Esophagus muscularis mucosa (tissue), 4 donors: ENCODE measurements around the gene GATA6.

Experiments used
- EP300 ChIP-seq: sonication (generic); formaldehyde crosslinking; IDR thresholded peaks from one replicate; pipeline ENCODE4 v1.6.1; 2017; ENCODE audit warnings: antibody characterized with exemption
- POLR2A ChIP-seq: fragments of 450-650 bp; IDR thresholded peaks from one replicate; pipeline ENCODE4 v1.6.1; 2017; ENCODE audit warnings: antibody characterized with exemption, moderate library complexity, mild to moderate bottlenecking, low read depth
- POLR2AphosphoS5 ChIP-seq, 2 donors: sonication (generic); formaldehyde crosslinking; IDR thresholded peaks; one replicate each; pipeline ENCODE4 v1.6.1; 2017; ENCODE audit warnings: antibody characterized with exemption in 2 of 2
- TF ChIP-seq, protein P1 (sequence below), 3 experiments: fragments of 200-600 bp in 2 of 3; fragments of 450-650 bp in 1 of 3; sonication (generic) in 2 of 3; IDR thresholded peaks; one replicate each; pipeline ENCODE4 v1.5.1; 2017 to 2019; ENCODE audit warnings: antibody characterized with exemption in 3 of 3, mild to moderate bottlenecking in 2 of 3, moderate library complexity in 1 of 3

DNA sequence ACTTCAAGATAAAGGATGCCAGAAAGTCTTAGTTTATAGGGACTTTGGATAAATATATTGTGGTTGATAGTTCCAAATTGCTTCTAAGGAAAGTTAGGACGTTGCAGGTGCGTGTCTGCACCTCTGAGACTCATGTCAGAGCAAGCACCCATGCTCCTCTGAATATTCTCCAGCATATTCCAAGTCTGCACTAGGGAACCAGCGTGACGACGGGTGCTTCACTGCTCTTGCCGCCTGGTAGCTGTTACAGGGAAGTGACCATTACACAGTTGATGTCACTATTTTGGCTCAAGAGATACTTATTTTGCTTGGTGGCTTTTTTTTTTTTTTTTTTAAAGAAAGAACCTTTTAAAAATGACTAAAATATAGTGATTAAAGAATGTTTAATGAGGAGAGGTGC, 35.6 kb downstream of the GATA6 start:
- TF ChIP-seq, protein P1, sequence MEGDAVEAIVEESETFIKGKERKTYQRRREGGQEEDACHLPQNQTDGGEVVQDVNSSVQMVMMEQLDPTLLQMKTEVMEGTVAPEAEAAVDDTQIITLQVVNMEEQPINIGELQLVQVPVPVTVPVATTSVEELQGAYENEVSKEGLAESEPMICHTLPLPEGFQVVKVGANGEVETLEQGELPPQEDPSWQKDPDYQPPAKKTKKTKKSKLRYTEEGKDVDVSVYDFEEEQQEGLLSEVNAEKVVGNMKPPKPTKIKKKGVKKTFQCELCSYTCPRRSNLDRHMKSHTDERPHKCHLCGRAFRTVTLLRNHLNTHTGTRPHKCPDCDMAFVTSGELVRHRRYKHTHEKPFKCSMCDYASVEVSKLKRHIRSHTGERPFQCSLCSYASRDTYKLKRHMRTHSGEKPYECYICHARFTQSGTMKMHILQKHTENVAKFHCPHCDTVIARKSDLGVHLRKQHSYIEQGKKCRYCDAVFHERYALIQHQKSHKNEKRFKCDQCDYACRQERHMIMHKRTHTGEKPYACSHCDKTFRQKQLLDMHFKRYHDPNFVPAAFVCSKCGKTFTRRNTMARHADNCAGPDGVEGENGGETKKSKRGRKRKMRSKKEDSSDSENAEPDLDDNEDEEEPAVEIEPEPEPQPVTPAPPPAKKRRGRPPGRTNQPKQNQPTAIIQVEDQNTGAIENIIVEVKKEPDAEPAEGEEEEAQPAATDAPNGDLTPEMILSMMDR (IDR thresholded peaks at IDR 0.05): no peak
- TF ChIP-seq POLR2AphosphoS5 (IDR thresholded peaks at IDR 0.05) (no peak), EP300 (no peak), POLR2A (no peak)
